ENCODE measurements around the gene DLG2. TPM values are rescaled to one million over a fixed set of nuclear protein-coding genes. Genes with fewer than 3 reads are reported as not detected.
"Not testable (repeated sequence)": the region's sequence is repeated elsewhere in the genome, so short reads cannot be mapped to it uniquely, and the experiment has no call there.

DLG2 gene
- polyA plus RNA-seq, 3 donors: 9.9 to 11.8 (median 10.1) TPM

DNA sequence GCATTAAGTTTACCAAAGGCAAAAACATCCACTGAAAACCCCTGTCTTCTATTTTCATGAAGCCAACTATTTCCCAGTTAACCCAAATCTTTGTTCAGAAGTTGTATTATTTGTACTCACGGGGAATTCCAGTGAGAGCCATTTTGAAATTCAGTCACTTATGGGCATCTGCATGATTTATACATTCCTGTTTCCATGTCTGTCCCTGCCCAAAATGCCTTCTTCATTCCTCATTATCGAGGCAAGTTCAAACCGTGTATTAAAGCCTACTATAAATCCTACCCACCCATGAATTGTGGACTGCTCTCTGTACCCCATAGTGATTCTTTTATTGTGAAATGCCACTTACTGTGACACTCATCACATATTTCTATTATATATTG lies 772.7 kb downstream of the DLG2 start:
- no peak for DNase-seq (ENCODE audit: extremely low read depth in 1 of 11, low read depth in 9 of 11, low spot score in 4 of 11)

DNA sequence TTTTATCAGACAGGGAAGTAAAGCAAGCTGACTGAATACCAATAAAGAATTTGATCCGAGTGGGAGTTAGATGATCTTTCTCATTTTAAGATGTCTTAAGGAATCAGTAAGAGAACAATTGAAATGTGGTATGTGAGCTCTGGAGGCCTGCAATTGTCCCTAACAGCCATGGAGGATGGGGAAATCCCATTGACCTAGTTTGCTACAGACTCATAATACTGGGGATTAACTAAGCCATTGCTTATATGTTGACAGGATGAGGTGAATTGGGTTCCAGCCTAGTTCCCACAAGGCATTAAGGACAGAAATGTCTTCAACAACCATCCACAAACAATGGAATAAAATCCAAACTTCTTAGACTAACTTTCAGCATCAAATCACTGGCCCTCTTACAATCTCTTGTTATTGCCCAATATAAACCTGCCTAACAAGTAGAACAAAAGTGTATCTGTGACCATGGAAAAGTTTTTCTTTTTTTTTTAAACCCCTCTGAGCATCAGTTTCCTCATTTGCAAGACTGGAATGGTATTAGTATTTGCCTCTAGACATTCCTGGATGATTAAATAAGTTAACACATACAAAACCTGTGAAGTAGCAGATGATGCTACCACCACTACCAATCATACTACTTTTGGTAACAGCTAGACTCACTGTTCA lies 773.2 kb downstream of the DLG2 start:
- DNase-seq (ENCODE audit: extremely low read depth in 1 of 11, low read depth in 9 of 11, low spot score in 4 of 11): no peak

DNA sequence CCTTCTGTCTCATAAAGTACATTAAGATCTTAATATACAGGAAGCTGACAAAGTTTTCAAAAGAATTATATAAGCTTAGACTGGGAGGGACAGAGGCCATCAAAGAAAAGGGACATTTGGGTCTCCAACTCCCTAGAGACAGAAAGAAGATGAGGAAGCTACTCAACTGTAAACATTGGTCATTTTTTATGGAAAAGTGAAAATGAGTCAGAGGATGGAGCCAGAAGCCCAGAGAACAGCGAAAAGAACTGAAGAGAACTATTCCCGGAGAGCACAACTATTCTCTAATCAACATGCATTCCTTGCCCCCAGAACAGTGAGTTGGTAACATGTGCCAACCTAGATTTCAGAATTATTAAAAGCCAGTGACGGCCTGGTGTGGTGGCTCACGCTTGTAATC lies 779.3 kb downstream of the DLG2 start:
- no peak for DNase-seq (ENCODE audit: extremely low read depth in 1 of 11, low read depth in 9 of 11, low spot score in 4 of 11)

DNA sequence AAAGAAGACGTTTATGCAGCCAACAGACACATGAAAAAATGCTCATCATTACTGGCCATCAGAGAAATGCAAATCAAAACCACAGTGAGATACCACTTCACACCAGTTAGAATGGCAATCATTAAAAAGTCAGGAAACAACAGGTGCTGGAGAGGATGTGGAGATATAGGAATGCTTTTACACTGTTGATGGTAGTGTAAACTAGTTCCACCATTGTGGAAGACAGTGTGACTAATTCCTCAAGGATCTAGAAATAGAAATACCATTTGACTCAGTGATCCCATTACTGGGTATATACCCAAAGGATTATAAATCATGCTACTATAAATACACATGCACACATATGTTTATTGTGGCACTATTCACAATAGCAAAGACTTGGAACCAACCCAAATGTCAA lies 786.9 kb downstream of the DLG2 start:
- not testable (repeated sequence) for DNase-seq (ENCODE audit: extremely low read depth in 1 of 11, low read depth in 9 of 11, low spot score in 4 of 11)

DNA sequence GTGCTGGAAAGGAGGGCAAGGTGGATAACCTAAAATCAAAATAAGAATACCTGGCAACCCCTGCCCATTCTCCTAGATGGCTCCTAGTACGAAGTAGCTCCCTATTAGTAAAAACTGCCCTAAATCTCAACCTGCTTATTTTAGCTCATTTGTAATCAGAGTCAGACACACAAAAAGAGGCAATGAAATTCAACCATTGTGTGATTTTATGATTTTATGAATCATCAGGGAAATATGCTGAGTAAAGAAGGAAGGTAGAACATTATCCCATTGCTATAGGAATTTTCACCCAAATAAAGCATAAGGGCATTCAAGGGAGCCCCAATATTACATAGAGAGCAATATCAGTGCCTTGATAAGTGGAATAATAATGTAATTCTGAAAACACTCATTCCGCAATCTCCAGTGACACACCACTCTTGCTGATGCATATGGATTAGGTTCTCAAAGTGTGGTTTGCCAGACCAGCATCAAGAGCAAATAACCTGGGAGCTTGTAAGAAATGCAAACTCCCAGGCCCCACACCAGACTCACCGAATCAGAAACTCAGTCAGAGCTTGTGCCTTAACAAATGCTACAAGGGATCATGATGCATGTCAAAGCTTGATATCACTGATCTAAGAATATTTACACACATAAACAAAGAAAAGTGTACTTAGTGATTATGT lies 789.6 kb downstream of the DLG2 start:
- DNase-seq (ENCODE audit: extremely low read depth in 1 of 11, low read depth in 9 of 11, low spot score in 4 of 11): no peak

DNA sequence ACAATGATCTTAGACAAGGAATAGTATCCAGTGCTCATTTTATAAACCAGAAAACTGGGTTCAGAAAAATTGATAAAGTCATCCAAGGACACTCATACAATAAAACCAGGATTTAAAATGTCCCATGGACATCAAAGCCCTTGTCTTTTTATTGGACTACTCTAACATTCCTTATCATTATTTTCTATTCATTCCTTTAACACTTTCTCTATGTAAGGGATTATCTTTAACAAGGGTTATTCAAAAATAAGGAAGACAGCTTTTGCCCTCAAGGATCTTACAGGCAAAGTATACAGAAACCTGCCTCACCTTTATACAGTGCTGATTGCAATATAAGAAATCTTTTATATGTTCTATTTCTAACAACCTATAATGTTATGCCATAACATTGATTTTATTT lies 790.8 kb downstream of the DLG2 start:
- no peak for DNase-seq (ENCODE audit: extremely low read depth in 1 of 11, low read depth in 9 of 11, low spot score in 4 of 11)

DNA sequence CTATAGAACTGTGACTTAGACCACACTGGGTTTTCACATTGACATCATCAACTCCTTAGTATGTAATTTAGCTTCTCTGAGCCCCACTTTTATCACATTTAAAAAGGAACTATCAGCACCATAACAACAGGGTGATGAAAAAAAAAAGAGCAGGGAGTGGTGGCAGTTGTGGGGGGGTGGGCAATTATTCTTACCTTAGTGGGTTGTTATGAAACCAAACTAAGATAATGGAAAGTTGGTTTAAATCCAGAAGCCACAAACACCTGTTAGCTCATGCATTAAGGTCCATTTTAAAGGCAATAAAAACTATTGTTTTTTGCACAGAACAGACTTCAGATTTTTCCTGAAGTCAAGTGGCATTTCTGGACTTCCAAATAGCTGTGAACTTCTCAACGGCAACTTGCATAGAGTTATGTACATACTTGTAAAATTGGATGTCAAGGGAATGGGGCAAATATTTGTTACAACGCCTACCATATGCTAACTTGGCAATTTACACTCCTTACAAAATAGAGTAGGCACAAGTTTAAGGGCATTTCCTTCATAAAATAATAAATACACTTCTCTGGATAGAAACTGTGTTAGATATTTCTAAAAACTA lies 793.6 kb downstream of the DLG2 start:
- no peak for DNase-seq (ENCODE audit: extremely low read depth in 1 of 11, low read depth in 9 of 11, low spot score in 4 of 11)

DNA sequence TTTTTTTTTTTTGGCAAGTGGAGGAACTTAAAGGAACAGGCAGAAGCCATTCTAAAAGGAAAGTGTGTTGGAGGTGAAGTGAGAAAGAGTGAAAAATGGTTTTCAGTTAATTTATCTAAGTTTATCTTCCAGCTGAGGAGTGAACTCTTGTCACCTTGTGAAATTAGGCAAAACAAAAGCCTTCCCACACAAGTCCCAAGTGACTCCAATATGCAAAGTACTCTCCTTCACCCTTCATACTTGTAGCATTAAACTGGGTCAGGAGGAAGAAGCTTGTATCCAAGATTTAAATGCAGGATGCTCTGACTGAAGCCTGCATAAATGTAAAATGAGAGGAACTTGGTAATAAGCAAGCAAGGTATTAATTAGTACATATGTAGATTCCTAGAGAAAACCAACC lies 796.8 kb downstream of the DLG2 start:
- no peak for DNase-seq (ENCODE audit: extremely low read depth in 1 of 11, low read depth in 9 of 11, low spot score in 4 of 11)

DNA sequence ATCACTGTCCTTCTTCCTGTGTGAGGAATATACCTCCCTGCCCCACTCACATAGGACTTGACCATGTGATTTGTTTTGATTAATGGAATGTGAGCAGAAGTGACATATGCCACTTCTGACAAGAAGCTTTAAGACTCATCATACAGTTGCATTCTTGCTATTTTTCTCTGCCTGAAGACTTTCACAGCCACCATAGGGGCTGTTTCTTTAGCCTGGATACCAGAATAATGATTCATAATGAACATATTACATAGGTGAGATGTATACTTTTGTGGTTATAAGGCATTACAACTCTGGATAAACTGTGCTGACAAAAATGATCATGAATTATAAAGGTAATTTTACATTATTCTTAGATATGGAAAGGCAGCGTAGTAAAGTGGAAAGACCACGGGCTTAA lies 798.0 kb downstream of the DLG2 start:
- no peak for DNase-seq (ENCODE audit: extremely low read depth in 1 of 11, low read depth in 9 of 11, low spot score in 4 of 11)

DNA sequence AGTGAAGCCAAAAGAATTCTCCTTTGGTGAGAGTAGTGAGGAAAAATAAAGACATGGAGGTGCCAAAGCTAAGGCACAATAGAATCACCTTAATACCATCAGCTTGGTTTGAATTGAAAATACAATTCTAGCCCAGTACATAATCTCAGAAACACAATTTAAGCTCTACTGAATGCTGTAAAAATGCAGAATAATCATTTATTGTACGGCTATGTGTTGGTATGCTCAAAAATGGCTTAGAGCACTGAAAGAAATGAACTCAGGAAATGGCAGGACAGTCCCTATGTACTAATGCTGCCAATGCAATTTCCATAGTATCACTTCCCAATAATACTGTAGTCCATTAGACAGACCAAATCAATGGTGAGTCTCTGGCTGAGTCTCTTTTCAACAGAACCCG lies 798.5 kb downstream of the DLG2 start:
- DNase-seq (ENCODE audit: extremely low read depth in 1 of 11, low read depth in 9 of 11, low spot score in 4 of 11): no peak

DNA sequence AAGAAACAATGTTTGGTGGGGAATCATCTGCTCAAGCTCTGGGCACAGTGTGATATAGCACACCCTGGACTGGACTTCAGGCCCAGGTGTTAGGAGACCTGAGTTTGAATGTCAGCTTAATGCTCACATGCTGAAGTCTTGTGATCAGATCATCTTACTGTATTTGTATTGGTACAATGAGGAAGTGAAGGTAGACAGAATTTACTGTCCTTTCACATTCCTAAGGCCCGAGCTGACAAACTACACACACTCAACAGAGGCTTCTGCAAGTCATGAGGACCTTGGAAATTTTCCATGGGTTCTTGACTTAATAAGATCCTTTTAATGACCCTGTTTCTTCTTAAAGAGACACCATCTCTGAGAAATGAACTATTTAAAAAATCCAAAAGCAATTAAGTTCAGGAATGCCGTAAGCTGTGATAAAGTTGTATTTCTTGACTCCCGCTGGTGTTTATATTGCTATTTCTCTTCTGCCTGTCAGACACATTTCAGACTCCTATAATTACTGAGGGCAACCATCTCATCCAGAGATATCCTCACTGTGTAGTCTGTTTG lies 802.0 kb downstream of the DLG2 start:
- DNase-seq (ENCODE audit: extremely low read depth in 1 of 11, low read depth in 9 of 11, low spot score in 4 of 11): peak in 3 of 11 donors; percentile 10 to 65 (median 13)

DNA sequence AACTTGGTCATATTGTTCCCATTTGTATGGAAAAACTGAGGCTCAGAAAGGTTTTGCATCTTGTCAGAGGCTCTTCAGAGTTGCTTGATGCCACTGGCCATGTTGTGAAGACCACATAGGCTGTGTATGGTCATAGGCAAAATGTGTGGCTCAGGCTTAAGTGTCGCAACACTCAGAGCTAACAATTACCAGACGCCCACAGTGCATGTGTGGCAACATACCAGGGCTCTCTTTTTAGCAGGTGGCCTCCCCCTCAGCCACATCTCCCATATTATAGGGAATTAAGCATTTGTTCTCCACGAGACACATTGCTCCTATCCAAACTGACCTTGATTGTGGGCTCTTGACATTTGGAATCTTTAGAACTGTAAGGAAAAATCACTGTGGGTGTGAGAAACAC lies 802.5 kb downstream of the DLG2 start:
- DNase-seq (ENCODE audit: extremely low read depth in 1 of 11, low read depth in 9 of 11, low spot score in 4 of 11): no peak

DNA sequence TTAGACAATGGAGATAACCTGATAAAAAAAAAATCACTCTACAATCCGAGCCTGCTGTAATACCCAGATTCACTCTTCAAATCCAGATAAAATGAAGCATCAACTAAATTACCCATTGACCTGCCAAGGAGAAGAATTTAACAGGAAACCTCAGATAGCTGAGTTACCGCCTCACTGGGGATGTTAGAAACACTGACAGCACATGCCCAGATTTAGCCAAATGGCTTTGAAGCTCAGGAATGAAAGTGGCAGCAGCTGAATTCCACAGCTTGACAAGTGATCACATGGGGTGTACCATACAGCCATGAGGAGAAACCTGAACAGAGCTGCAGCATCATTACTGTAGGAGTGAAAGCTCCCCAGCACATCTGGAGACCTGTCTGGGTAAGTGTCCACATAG lies 807.6 kb downstream of the DLG2 start:
- DNase-seq (ENCODE audit: extremely low read depth in 1 of 11, low read depth in 9 of 11, low spot score in 4 of 11): no peak

DNA sequence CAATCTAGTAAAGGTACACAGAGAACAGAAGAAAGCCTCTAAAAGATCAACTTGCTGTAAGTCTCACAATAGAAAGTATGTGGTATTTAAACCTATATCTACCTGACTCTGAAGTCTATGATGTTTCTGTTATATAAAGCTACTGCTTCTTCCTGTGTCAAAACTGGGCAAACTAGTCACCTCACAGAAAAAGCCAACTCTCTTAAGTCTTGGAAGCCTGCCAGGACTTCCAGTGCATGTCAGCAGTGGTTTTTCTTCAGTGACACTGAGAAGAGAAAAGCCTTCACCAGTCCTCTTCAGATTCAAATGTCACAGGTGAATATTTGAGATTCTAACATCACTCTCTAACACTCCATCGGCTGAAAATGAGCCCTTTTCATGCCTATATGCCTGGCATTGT lies 808.0 kb downstream of the DLG2 start:
- no peak for DNase-seq (ENCODE audit: extremely low read depth in 1 of 11, low read depth in 9 of 11, low spot score in 4 of 11)

DNA sequence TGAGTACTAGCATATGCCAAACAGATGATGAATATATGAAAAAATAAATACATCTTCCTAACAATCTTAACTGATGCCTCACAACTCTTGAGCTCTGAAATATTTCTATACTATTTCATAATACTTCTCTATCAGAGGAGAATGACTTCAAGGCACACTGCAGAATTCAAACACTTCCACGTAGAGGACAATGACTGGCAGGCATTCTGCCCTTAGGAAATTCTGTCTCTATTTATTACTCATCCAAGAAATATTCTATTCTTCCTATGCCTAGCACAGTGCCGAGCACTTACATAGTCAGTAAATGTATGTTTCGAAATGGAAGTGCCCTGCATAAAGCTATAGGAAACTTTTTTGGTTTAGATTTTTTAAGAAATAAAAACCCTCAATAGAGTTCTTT lies 809.1 kb downstream of the DLG2 start:
- DNase-seq (ENCODE audit: extremely low read depth in 1 of 11, low read depth in 9 of 11, low spot score in 4 of 11): no peak

DNA sequence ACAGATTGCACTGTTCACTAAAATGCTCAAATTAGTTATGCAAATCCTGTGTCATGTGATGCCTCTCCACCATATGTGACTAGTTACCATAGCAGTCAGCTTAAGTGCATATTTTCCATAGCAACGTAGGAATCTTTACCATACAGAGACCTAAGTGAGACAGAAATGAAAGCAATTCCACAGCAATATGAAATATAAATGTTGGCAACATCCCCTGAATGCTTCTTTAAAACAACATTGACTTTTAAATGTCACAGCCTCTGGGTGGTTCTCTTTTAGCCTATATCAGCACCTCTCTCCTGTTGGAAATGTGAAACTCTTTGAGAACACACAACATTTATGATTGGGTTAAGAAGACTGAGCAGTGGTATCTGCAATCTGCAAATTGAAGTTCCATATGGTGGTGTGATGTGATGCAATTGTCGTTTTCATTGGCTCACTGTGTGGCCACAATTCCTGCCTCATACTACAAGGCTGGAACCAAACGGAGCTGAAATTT lies 814.6 kb downstream of the DLG2 start:
- peak in 3 of 11 donors; percentile 4 to 22 (median 5) for DNase-seq (ENCODE audit: extremely low read depth in 1 of 11, low read depth in 9 of 11, low spot score in 4 of 11)

DNA sequence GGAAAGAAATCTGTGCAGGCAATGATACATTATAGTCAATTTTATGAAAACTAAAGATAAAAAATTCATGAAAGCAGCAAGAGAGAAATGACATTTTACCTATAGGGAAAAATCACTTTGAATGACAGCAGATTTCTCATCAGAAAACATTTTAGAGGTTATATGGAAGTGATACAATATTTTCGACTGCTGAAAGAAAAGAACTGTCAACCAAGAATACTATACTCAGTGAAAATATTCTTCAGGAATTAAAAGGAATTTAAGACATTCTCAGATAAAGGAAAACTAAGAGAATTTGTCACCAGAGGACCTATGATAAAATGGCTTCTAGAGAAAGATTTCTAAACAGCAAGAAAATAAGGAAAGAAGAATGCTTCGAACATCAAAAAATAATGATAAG lies 820.8 kb downstream of the DLG2 start:
- DNase-seq (ENCODE audit: extremely low read depth in 1 of 11, low read depth in 9 of 11, low spot score in 4 of 11): no peak

DNA sequence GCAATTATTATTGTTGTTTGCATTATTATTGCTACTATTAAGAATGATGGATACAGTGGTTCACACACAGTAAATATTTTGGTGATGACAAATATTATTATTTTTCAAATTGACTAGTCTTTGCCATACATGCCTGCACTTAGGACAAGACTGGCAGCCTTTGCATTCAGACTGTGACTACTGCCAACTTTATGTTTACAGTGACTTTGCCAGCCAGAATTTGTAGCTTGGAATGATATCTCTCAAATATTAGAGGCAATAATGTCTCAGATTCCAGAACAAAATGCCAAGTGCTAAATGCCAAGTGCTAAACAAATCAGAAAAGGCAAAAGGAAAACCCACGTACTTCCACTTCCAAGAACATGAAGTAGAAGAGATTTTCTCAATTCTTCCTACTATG lies 823.1 kb downstream of the DLG2 start:
- no peak for DNase-seq (ENCODE audit: extremely low read depth in 1 of 11, low read depth in 9 of 11, low spot score in 4 of 11)

DNA sequence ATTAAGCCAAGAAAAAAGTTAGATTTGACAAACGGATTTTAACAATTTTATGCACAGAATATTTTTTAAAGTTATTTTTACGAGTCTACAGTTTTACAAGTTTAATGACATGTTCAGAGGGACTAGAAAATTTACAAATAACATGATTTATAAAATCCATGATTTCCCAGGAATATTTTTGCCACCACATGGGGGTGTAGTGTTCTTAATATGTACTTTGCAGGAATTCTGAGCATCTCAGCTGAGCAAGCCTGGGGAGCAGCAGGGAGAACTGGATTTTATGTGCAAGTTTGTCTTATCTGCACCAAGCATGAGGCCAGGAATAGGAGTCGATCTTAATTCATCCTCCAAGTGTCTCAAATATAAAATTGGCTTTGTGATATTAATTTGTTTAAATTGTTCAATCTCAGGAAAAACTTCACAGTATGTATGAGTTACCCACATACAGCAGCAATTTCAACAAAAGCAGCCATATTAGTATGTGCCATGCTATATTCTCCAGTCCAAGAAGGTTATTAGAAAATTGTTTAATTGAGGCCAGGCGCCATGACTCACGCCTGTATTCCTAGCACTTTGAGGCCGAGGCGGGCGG lies 826.3 kb downstream of the DLG2 start:
- DNase-seq (ENCODE audit: extremely low read depth in 1 of 11, low read depth in 9 of 11, low spot score in 4 of 11): peak in 1 of 11 donors; percentile 11

DNA sequence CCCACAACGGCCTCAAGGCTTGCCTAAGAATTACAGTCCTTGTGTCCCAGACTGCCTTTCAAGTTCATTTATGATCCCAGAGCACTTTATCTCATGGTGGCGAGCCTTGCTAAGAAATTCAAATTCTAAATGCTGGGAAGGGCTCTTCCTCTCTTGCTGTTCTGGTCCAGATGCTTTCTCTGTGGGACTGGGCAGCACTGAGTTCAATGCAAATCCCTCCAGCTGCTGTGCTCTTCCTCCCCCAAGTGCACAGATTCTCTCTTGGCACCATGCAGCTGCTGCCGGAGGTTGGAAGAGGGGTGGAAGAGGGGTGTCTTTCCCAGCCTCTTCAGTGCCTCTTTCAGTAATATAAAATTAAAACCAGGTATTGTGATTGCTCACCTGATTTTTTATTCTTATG lies 828.0 kb downstream of the DLG2 start:
- DNase-seq (ENCODE audit: extremely low read depth in 1 of 11, low read depth in 9 of 11, low spot score in 4 of 11): no peak
